Upper lobe of right lung (tissue), 1 donor: ENCODE data around the gene LHFPL2. TPM values are rescaled to one million over a fixed set of nuclear protein-coding genes. Genes with fewer than 3 reads are reported as not detected.

Source experiments
- ATAC-seq: fragments of 200-7000 bp; cut with Tn5 transposase; one replicate; pipeline ENCODE4 v1.9.1; 2020; ENCODE audit warnings: mild to moderate bottlenecking, moderate library complexity
- DNase-seq: peaks from one replicate; pipeline ENCODE4 v3.0.0-alpha.2; 2020
- H3K27ac ChIP-seq: fragments of 200-600 bp; one replicate; pipeline ENCODE4 v1.8.0; 2022
- H3K27me3 ChIP-seq: fragments of 200-600 bp; one replicate; pipeline ENCODE4 v1.8.0; 2022; ENCODE audit warnings: mild to moderate bottlenecking
- H3K36me3 ChIP-seq: fragments of 200-600 bp; one replicate; pipeline ENCODE4 v1.8.0; 2022
- H3K4me1 ChIP-seq: fragments of 200-600 bp; one replicate; pipeline ENCODE4 v1.8.0; 2022
- H3K4me3 ChIP-seq: fragments of 200-600 bp; one replicate; pipeline ENCODE4 v1.8.0; 2022; ENCODE audit warnings: mild to moderate bottlenecking
- H3K9me3 ChIP-seq: fragments of 200-600 bp; one replicate; pipeline ENCODE4 v1.8.0; 2022
- CTCF ChIP-seq: fragments of 200-600 bp; IDR thresholded peaks from one replicate; pipeline ENCODE4 v1.8.0; 2022; ENCODE audit warnings: antibody characterized with exemption
- intact Hi-C: fragments of 100-400 bp; cut with DNase I; formaldehyde crosslinking; loops from one replicate; pipeline ENCODE4 v1.11.0; 2022
- total RNA-seq: library from RNA; stranded (reverse); fragmentation: NEBNext Ultra II Directional; extraction: Animal tissue kit (Norgen Biotek cat#: 25700); gene quantifications from one replicate; pipeline ENCODE4 v1.2.1, GENCODE V29; 2021
- donor health status: DM: no; HTN: yes; CAD: no; lungs with severe emphysema.

The LHFPL2 gene
- total RNA-seq, 1 donor from 2014 or later: 41.0 TPM

DNA sequence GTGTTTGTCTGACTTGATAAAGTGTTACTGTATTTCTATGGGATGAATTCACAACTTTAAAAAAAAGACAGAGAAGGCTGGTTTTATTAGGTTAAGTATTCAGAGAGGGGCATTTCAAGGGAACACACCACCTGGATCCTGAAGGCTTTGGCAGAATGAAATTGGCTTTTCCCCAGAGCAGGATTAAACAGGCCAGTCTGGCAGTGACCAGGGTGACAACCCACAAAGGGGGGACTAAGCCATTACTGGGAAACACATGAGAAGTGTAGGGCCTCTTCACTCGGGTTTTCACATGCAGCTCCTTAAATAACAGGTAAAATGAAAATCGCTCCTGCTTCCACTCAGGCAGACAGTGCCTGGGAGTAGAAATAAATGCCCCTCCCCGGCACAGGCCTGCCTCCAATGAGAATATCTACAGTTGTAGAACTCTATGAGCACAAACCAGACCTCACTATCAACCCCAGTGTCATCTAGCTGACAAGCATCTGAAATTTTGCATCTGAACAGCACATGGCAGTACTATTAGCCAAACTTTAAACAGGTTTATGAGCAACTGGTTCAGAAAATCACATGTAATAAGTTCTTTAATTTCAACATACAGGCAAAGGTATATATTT is 85.8 kb downstream of the LHFPL2 start:
- Histone ChIP-seq H3K4me3 (no peak overlapping the region), H3K27me3 (no peaks in the 10 kb centered on the region), H3K36me3 (no peaks in the 10 kb centered on the region), H3K9me3 (no peaks in the 10 kb centered on the region), H3K27ac (no peak overlapping the region), H3K4me1 (peaks cover 13% of the 10 kb centered on the region)
- intact Hi-C loops: no loop called here
- DNase-seq (no peak), ATAC-seq (no peak)
- TF ChIP-seq CTCF: no peak

DNA sequence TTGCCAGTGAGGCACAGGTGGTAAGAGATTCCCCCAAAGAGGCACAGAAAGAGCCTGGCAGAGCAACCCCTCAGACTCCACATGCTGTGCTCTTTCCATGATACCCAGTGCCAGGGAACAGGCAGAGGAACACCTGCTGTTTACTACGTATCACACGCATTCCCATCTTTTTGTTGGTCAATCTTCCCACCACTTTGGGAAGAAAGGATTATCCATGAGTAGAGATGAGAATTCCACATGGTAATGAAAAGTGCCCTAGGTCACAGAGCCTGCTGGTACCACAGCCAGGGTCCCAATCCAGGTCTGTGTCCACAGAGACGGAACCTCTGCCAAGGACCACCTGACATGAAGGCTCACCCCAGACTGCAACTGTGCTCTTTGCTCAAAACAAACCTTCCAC is 86.6 kb downstream of the LHFPL2 start:
- H3K27ac ChIP-seq: no peak overlapping the region
- no peaks in the 10 kb centered on the region for H3K9me3 ChIP-seq
- ATAC-seq: no peak
- TF ChIP-seq CTCF: no peak
- no peaks in the 10 kb centered on the region for H3K27me3 ChIP-seq
- no peak for DNase-seq
- H3K4me3 ChIP-seq: no peak overlapping the region
- intact Hi-C loops: no loop called here
- H3K36me3 ChIP-seq: no peaks in the 10 kb centered on the region
- H3K4me1 ChIP-seq: peaks cover 4% of the 10 kb centered on the region

DNA sequence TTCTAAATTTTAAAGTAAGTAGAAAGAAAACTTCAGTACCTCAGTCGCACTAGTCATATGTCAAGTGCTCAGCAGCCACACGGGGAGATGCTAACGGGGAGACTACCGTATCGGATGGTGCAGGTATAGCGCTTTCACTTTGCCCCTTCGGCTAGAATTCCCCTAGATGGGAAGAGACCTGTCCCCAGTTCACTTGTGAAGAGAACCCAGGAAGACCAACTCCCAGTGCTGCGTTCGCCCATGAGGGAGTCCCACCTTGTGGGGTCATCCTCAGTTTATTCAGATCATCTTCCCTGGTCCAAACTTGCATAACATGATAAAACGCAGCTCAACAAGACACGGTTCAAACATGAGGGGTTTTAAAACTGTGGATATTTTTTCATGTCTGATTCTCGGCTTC is 87.3 kb downstream of the LHFPL2 start:
- DNase-seq (no peak), ATAC-seq (no peak)
- intact Hi-C loops: no loop called here
- no peaks in the 10 kb centered on the region for H3K4me1 ChIP-seq
- no peaks in the 10 kb centered on the region for H3K9me3 ChIP-seq
- no peaks in the 10 kb centered on the region for H3K36me3 ChIP-seq
- H3K4me3 ChIP-seq: no peak overlapping the region
- H3K27me3 ChIP-seq: no peaks in the 10 kb centered on the region
- no peak overlapping the region for H3K27ac ChIP-seq
- no peak for TF ChIP-seq CTCF

GRCh38 chr5:78560000-78560855 is 88.3 kb downstream of the LHFPL2 start:
- Histone ChIP-seq H3K4me3 (no peak overlapping the region), H3K36me3 (no peaks in the 10 kb centered on the region), H3K27ac (no peak overlapping the region), H3K27me3 (no peaks in the 10 kb centered on the region), H3K9me3 (no peaks in the 10 kb centered on the region), H3K4me1 (no peaks in the 10 kb centered on the region)
- no peak for ATAC-seq
- DNase-seq: no peak
- intact Hi-C loops: no loop called here
- TF ChIP-seq CTCF: no peak

DNA sequence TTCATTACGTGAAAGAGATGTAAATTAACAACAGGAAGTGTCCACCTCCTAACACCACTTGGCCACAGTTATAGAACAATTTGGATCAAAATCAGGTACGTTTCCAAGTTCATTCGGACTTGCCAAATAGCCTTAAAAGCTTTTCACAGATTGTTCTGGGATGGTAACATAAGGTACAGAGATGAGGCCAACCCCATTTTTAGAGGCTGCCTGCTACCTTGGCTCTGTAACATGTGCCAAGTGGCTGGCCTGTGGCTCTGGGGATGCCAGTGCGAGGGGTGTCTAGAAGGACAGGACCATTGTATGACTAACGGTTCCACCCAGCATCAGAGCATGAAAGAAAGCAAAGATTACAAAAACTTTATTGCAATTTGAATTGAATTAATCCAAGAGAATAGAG is 91.0 kb downstream of the LHFPL2 start:
- intact Hi-C loops: no loop called here
- no peaks in the 10 kb centered on the region for H3K27me3 ChIP-seq

More for the DNA sequence above, 91.0 kb downstream of the LHFPL2 start:
- no peak for TF ChIP-seq CTCF
- no peak overlapping the region for H3K4me3 ChIP-seq
- H3K27ac ChIP-seq: no peak overlapping the region
- no peak for DNase-seq
- no peaks in the 10 kb centered on the region for H3K36me3 ChIP-seq
- H3K4me1 ChIP-seq: peaks cover 4% of the 10 kb centered on the region
- ATAC-seq: no peak
- H3K9me3 ChIP-seq: no peaks in the 10 kb centered on the region
